ENCODE data around the gene GLI1.
"Not testable (repeated sequence)": the region's sequence is repeated elsewhere in the genome, so short reads cannot be mapped to it uniquely, and the experiment has no call there.

Gene GLI1

DNA sequence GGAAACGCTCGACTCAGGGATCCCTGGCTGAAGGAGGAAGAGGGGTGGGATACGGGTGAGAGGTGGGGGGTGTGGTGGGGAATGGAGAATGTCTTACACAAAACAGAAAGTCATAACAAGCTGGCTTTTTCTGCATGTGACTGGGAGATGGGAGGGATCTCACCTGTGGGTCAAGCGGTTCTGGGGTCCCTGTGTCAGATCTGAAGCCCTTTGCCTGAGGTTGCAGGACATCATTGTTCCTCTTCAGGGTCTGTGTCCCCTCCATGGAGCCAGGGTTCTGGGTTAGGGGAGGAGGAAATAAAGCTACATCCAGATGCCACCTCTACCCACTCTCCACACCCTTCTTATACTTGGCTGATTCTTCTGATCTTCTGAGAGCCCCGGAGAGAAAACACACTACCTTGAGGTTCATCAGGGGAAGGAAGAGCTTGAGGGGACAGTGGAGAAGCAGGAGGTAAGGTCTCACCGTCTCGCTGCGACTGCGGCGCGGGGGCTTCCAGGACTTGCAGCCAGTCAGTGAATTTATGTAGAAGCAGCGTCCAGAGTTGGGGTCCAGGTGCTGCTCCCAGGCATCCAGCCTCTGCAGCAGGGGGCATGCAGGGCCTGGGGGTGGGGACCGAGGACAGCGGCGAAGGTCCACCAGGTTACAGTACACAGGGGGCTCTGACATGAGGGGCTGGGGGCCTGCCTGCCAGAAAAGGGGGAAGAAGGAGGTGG is 17.6 kb downstream of the GLI1 start:
- no peak for DNase-seq

DNA sequence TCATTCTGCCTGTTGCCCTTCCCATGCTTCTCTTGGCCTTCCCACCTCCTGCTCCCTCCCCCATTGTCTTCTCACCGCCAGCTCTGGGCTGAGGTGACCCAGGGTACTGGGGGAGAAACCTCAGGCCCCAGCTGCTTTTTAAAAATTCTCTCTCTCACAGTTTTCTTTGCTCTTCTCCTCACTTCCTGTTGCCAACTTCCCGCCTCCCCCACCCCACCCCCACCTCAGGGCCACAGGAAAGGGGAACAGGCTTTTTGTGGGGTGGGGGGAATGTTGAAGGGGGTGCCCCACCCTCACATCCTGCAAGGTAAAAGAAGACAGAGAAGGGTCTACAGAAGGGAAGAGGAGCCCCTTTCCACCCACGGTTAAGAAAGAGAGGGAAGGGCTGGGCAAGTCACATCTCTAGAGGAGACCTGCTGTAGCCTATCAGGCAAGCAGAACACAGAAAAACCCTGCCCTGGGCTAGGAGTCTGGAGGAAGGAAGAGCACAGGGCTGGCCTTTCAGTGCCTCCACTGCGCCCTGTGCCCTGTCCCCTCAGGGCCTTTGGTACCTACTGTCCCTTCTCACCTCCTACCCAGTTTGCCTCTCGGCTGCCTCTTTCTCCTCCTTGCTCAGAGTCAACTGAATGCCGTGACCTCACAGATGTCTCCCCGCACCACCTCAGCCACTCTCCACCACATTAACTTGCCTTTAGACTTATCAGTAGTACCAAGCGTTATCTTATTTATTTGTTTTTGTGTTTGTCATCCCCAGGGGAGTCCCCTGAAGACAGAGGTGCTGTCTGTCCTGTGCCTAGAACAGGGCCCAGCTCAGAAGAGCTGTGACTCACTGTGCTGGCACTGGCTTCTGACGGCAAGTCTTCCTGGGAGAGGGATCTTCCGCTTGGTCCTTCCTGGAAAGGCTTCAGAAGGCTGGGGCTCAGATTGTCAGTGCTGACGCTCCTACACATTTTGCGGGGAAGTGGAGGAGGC is 18.4 kb downstream of the GLI1 start:
- DNase-seq, result no peak

DNA sequence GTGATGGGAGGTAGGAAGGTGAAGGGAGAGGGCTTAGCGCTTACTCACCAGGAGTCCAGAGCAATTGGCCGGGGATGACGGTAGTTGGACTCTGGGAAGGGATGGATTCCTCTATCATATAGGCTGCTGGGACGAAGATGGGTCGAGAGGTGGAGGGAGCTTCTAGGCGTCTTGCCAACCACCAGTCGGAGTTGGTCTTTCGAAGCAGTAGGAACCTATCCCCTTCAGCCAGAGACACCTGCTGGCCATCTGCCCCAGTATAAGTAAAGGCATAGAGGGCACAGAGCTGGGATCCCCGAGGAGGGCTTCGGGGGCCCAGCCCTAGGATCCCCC is 19.4 kb downstream of the GLI1 start:
- no peak for DNase-seq

DNA sequence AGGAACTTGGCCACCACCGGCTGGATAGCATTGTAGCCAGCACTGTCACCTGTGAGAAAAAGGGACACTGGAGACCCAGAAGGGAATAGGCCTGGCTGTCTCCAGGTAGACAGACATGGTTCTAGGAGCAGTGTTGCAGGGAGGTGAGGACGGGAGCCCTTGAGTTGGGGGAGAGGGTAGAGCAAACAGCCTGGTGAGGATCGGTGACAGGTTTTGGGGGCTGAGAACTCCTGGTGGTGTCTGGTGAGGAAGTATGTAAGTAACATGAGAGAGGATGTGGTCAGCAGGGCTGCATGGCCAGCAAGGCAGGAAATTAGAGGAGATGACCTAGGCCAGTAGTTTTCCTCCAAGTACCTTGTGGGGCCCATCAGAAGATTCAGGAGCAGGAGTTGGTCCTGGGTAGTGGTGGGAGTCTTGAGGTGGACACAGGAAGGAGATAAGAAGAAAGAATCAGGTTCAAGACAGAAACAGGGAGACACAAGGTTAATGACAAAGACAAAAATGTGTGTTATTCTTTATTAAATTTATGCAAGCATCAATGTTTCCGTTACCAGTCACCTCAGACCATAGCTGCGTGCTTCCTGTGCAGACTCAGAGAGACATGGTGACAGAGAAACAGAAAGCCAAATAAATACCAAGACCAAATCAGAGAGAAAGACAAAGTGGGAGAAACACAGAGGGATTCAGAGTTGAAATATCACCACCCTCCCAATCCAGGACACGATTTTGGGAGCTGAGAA is 20.0 kb downstream of the GLI1 start, which contains the start of gene ARHGAP9:
Gene ARHGAP9, minus strand, starts transcription at position 491 of the 740 bp plus-strand sequence. Its CDS starts 460 bp downstream, at position 31.
- DNase-seq, result no peak

DNA sequence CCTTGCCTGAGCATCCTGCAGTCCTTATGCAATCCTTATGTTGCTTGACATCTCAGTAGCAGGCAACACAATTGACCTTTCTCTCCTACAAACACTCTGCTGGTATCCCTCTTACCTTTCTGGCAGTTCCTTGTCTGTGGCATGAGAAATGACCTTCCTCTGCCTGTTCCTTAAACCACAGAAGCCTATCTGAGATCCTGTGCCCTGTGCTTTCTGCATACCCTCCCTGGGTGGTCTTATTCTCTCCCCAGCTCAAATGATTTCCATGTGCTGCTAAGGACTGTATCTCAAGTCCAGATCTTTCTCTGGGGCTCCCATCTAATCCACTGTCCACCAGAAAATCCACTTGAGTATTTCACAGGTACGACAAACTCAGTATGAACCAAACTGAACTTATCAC is 22.1 kb downstream of the GLI1 start:
- no peak for DNase-seq

DNA sequence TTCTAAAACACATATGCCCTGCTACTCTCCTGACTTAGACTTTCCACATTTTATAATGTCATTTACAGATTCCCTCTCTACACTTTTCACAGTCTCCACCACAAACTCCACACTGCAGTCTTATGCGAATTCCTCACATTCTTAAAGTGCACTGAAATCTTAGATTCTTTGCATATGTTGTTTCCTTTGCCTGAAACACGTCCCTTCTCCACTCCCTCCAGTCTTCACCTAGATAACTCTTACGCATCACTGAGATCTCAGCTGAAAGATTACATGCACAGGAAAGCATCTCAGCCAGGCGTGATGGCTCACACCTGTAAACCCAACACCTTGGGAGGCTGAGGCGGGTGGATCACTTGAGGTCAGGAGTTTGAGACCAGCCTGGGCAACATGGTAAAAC is 23.9 kb downstream of the GLI1 start:
- DNase-seq, result no peak

DNA sequence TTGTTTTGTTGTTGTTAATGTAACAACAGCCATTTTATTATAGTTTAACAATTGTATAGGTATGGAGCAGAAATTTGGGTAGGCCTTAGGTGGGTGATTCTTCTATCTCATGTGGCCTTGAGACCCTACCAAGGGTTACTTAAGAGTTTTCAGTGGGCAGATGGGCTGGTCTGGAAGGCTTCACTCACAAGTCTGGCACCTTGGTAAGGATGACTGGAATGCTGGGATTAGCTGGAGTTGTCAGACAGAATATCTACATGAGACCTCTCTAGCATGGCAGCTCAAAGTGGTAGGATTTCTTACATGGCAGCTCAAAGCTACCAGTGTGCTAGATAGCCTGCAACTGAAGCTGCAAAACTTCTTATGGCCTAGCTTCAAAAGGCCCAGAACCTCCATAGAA is 26.1 kb downstream of the GLI1 start:
- no peak for DNase-seq

DNA sequence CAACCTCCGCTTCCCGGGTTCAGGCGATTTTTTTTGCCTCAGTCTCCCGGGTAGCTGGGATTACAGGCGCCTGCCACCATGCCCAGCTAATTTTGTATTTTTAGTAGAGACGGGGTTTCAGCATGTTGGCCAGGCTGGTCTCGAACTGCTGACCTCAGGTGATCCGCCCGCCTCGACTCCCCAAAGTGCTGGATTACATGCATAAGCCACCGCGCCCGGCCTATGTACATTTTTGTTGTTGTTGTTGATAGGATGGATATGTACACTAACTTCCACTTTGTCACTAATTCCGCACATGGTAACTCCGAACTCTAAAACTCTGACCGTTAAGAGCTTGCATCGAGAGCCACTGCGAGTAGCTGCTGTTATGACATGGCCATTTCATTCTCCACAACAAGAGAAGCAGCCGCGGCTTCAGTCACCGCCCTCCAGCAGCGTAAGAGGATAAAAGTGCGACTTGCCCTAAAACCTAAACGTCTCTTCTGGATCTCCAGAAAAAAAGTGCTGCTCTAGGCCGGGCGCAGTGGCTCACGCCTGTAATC is 27.5 kb downstream of the GLI1 start:
- no peak for DNase-seq

DNA sequence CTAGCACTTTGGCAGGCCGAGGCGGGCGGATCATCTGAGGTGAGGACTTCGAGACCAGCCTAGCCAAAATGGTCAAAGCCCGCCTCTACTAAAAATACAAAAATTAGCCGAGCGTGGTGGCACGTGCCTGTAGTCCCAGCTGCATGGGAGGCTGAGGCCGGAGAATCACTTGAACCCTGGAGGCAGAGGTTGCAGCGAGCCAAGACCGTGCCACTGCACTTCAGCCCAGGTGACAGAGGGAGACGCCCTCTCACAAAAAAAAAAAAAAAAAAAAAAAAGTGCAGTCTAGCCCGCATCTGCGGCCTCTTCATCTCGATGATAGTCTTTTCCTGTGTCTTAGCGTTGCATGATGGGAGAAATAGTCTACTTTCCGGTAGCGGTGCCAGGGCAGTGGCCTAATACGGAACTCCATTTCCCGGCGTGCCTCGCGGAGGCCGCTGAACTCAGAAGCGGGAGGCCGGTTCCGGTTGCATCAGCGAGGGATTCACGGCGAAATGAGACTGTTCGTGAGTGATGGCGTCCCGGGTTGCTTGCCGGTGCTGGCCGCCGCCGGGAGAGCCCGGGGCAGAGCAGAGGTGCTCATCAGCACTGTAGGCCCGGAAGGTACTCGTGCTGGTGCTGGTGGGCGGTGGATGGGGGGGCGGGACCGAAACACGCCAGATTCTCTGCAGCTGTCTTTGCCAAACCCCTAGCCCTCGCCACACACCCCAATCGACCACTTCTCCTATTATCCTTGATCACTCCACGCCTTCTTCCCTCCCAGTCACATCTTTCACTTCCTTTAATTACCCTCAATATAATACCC is 28.2 kb downstream of the GLI1 start, which contains the start of gene MARS1:
Gene MARS1, plus strand, starts transcription at position 472 of the 805 bp plus-strand sequence. Its CDS starts 23 bp downstream, at position 495.
- DNase-seq, result peak; percentile 97

DNA sequence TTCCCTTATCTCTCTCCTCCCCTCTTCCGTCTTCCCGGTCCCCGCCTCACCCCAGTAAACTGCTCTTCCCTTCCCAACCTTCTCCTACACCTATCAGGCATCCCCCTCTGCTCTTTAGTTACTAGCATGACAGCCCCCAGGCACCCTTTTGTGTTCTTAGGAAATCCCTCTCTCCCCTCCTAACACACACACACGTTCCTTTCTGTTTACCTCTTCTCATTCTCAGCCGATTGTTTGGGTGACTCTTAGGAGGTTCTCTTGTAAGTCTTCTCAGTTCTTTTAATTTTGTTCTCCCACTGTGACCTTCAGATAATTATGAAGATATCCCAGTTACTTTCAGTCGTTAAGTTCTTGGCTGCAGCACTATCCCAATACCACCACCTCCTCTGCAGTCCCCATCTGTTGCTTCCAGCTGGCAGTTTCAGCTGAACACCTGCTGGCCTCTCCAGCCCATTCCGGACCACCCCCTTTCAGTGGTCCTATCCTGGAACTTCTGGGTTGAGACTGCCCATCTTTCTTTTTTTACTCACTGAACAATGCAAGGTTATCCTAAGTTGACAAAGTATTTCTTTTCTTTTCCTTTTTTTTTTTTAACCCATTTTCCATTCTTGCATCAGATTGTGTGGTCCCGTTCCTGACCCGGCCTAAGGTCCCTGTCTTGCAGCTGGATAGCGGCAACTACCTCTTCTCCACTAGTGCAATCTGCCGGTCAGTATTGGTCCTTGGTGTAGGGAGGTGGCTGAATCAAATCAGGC is 29.0 kb downstream of the GLI1 start:
- no peak for DNase-seq

DNA sequence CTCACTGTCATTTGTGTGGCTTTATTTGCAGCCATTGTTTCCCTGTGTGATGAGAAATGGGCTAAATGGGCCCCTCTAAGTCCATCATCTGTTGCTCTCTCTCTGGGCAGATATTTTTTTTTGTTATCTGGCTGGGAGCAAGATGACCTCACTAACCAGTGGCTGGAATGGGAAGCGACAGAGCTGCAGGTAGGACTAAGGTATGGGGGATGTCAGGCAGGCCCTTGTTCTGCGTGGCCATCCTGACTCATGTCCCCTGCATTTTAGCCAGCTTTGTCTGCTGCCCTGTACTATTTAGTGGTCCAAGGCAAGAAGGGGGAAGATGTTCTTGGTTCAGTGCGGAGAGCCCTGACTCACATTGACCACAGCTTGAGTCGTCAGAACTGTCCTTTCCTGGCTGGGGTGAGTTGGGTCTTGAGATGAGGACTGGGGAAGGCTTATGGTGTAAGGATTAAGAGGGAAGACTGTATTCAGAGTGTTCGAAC is 29.6 kb downstream of the GLI1 start:
- no peak for DNase-seq

DNA sequence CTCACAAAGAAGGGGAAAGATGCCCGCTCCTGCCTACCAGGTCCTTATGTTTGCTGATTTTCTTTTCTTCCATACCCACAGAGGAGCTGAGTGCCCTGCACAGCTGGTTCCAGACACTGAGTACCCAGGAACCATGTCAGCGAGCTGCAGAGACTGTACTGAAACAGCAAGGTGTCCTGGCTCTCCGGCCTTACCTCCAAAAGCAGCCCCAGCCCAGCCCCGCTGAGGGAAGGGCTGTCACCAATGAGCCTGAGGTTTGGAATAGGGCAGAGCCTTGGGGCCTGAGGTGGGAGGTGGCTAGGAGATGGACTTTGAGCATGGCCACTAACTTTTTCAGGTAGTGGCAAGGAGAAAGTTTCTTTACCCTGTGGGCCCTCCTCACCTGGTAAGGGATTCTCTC is 30.5 kb downstream of the GLI1 start:
- no peak for DNase-seq

DNA sequence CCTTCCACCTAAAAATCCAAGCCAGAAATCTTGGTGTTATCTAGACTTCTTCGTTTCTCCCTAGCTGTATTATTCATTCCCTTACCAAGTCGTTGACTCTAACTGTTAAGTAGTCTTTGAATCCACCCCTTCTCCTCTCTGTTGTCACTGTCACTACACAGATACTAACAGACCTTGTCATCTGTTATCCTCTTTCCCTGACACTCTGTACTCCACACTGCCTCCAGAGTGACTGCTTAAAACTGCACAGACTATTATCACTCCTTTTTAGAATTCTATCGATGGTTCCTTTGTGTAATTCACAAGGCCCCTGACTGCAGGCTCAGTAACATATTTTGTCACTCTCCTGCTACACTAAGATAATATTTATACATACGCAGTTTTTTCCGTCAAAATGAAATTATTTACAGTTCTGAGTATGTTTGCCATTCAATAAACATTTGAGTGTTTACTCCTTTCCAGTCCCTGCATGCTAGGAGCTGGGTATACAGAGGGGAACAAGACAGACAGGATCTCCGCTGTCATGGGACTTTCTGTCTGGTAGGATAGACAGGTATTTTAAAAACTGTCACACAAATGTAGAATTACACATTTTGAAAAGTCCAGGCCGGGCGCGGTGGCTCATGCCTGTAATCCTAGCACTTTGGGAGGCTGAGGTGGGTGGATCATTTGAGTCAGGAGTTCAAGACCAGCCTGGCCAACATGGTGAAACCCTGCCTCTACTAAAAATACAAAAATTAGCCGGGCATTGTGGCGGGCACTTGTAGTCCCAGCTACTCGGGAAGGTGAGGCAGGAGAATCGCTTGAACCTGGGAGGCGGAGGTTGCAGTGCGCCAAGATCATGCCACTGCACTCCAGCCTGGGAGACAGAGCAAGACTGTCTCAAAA is 32.1 kb downstream of the GLI1 start:
- DNase-seq, result no peak

DNA sequence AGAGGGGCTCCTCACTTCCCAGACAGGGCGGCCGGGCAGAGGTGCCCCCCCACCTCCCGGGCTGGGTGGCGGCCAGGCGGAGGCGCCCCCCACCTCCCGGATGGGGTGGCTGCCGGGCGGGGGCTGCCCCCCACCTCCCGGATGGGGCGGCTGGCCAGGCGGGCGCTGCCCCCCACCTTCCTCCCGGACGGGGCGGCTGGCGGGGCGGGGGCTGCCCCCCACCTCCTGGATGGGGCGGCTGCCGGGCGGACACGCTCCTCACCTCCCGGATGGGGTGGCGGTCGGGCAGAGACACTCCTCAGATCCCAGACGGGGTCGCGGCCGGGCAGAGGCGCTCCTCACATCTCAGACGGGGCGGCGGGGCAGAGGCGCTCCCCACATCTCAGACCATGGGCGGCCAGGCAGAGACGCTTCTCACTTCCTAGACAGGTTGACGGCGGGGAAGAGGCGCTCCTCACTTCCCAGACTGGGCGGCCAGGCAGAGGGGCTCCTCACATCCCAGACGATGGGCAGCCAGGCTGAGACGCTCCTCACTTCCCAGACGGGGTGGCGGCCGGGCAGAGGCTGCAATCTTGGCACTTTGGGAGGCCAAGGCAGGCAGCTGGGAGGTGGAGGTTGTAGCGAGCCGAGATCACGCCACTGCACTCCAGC is 35.6 kb downstream of the GLI1 start:
- not testable (repeated sequence) for DNase-seq

DNA sequence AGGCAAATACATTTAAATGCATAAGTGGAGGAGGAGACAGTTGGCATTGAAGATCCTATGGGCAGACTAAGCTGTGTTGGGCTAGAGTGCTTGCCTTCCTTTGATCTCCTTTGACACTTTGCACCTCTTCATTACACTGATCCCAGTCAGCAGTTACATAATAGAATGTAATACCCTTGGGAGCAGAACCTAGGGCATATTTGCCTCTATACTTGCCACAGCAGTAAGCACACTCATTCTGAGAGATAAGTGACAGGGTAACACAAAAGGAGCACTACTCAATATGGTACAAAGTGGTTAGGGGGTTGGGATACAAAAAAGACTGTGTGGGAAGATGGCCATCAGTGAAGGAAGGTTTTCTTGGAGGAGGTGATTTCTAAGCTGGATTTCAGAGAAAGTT is 37.2 kb downstream of the GLI1 start:
- no peak for DNase-seq

DNA sequence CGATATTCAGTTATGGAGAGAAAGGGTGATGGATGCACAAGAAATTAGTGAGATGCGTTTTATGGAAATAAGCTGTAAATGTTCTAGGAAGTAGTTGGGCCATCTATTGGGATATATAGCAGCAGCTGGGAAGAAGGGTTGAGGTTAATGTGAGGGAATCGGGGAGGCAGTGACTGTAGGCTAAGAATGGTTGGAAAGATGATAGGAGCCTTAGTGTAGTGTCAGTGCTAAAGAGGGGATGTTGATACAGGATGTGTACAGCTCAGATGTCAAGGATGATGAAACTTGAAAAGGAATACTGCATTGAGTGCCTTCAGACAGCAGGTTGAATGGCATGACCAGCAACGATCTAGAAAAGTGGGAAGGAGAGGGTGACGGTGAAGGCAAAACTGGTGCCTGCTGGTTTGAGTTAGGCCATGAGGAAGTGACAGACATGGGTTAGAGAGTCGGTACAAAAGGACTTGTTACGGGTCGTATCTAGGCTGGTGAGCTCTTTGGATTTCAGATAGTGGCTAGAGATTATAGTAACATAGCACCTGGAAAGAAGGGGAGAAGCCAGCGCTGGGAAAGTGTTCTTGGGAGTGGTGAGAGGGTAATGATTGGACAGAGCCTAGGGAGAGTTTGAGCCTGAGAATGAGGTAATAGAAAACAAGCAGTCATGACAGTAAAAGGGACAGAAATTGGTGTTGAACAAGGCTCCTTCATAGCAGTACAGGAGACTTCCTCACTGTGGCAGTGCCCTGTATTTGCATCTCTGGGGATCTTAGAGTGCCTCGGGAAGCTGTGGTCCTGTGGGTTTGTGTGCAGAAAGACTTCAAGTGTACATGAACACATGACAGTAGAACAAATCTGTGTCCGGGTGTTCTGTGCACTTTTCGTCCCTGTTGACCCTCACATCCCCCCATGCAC is 37.9 kb downstream of the GLI1 start:
- DNase-seq, result no peak

DNA sequence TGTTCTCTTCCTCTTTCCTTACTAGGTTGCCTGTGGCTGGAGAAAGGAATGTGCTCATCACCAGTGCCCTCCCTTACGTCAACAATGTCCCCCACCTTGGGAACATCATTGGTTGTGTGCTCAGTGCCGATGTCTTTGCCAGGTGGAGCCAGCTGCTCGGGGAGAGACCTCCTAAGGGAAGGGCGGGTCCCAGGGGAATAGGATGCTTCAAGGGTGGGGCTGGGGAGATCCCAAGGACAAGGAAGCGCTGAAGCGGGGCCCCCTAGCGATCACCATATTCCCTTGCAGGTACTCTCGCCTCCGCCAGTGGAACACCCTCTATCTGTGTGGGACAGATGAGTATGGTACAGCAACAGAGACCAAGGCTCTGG is 38.5 kb downstream of the GLI1 start:
- no peak for DNase-seq

DNA sequence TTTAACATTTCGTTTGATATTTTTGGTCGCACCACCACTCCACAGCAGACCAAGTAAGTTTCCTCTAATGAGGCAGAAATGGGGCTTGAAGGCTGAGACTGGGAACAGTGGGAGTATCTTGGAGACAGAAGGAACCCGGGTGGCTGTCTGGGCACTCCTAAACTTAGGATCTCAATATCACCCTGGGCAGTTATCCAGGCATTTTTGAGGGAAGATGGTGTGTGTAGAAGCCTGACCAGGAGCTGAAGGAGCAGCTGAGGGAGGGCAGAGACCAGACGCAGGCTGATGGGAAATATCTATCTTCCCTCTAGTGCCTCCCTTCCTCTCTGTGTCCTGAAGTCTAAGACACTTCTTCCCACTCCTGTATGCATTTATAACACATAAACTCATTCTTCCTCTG is 39.0 kb downstream of the GLI1 start:
- no peak for DNase-seq

DNA sequence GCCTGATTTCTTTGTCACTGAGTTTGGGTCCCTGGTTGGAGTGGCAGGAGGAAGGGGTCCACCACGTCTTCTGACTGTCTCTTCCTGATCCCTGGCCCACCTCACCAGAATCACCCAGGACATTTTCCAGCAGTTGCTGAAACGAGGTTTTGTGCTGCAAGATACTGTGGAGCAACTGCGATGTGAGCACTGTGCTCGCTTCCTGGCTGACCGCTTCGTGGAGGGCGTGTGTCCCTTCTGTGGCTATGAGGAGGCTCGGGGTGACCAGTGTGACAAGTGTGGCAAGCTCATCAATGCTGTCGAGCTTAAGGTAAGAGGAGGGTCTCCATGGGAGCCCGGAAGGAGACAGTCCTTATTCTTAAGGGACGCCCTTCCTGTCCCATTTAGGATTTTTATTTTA is 40.6 kb downstream of the GLI1 start:
- no peak for DNase-seq

Data from SHP77 treated with DMSO at 0.1 percent for 48 hours (cell line).